Endodermal cell (in vitro differentiated cells): ENCODE data around the gene EPHA2. TPM values are rescaled to one million over a fixed set of nuclear protein-coding genes. Genes with fewer than 3 reads are reported as not detected.

Source experiments
- DNase-seq: peaks from one replicate; pipeline ENCODE4 v3.0.0-alpha.2; 2017
- H3K27ac ChIP-seq: 2 replicates; pipeline ENCODE4 v1.5.1; 2013; ENCODE audit warnings: mild to moderate bottlenecking, low read depth, low read length, moderate library complexity
- H3K27me3 ChIP-seq: 2 replicates; pipeline ENCODE4 v1.6.1; 2013; ENCODE audit warnings: mild to moderate bottlenecking, low read length, moderate library complexity; ENCODE audit not compliant: insufficient read depth, control insufficient read depth, poor library complexity, severe bottlenecking
- H3K36me3 ChIP-seq: 2 replicates; pipeline ENCODE4 v1.7.0; 2013; ENCODE audit warnings: mild to moderate bottlenecking, low read length, moderate library complexity; ENCODE audit not compliant: control insufficient read depth, insufficient read depth
- H3K4me1 ChIP-seq: one replicate; pipeline ENCODE4 v1.7.0; 2013; ENCODE audit warnings: low read length; ENCODE audit not compliant: control insufficient read depth, insufficient read depth
- H3K4me3 ChIP-seq: 2 replicates; pipeline ENCODE4 v1.5.1; 2013; ENCODE audit warnings: mild to moderate bottlenecking, low read length, moderate library complexity
- H3K9ac ChIP-seq: 2 replicates; pipeline ENCODE4 v1.6.1; 2013; ENCODE audit warnings: mild to moderate bottlenecking, low read length, moderate library complexity; ENCODE audit not compliant: poor library complexity, severe bottlenecking; ENCODE audit errors: extremely low read depth
- H3K9me3 ChIP-seq: 2 replicates; pipeline ENCODE4 v1.6.1; 2013; ENCODE audit warnings: mild to moderate bottlenecking, low read length, moderate library complexity; ENCODE audit not compliant: control insufficient read depth
- H3K27ac Mint-ChIP-seq: 2 replicates; pipeline ENCODE4 v1.8.0; 2020; ENCODE audit warnings: mixed read lengths
- H3K27me3 Mint-ChIP-seq: 2 replicates; pipeline ENCODE4 v1.8.0; 2021; ENCODE audit warnings: mild to moderate bottlenecking, mixed read lengths; ENCODE audit not compliant: insufficient read depth
- H3K36me3 Mint-ChIP-seq: 2 replicates; pipeline ENCODE4 v1.8.0; 2020; ENCODE audit warnings: low read depth, mixed read lengths
- H3K4me1 Mint-ChIP-seq: 2 replicates; pipeline ENCODE4 v1.8.0; 2020; ENCODE audit warnings: mixed read lengths
- H3K4me3 Mint-ChIP-seq: 2 replicates; pipeline ENCODE4 v1.8.0; 2020; ENCODE audit warnings: mild to moderate bottlenecking, moderate library complexity, mixed read lengths
- H3K9me3 Mint-ChIP-seq: 2 replicates; pipeline ENCODE4 v1.8.0; 2020; ENCODE audit warnings: mild to moderate bottlenecking, mixed read lengths
- WGBS, 2 experiments: methylation state at CpG; one replicate each; pipeline versions ENCODE4 v1.1.5 to v1.1.7; 2013; ENCODE audit warnings: missing lambda C conversion rate in 2 of 2, mixed read lengths in 1 of 2; ENCODE audit not compliant: insufficient coverage in 1 of 2, insufficient read length in 1 of 2; 5-methylcytosine and 5-hydroxymethylcytosine counted together
- total RNA-seq, 2 donors: library from RNA; stranded (reverse); fragmentation: NEBNext Ultra II Directional in 1 of 2; extraction: Animal tissue kit (Norgen Biotek cat#: 25700) in 1 of 2; gene quantifications; 2 replicates in 1 of 2; 3 replicates in 1 of 2; pipeline ENCODE4 v1.2.1, GENCODE V29; 2021
- TF ChIP-seq, protein P1 (sequence below): fragments of 200-600 bp; sonication (generic); conservative IDR thresholded peaks from 2 replicates; pipeline ENCODE4 v1.5.0; 2021; ENCODE audit warnings: antibody characterized with exemption, mild to moderate bottlenecking

The EPHA2 gene
- total RNA-seq, 2 donors from 2014 or later: 56.5 to 64.3 TPM

DNA sequence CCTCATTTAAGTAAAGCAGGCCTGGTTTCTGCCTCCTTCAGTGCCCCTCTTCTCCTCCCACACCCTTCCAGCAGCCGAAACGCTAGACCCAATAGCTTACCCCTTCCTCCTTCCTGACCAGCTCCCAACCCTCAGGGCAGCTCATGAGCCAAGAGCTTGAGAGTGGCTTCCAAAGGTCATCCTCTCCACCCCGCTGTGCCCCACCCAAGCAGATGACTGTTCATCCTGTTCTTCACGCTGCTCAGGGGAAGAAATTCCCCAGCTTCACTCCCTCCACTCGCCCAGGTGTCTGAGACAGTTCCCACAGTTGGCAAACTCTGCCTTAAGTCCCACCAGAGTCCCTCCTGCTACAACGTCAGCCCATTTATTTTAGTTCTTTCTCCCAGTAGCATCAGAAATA is 33.1 kb upstream of the EPHA2 start:
- H3K9me3 ChIP-seq: no peaks in the 10 kb centered on the region
- 86% methylated on average over 6 of the region's 6 CpGs for WGBS, 2 experiments
- peaks cover 3% of the 10 kb centered on the region for H3K27me3 Mint-ChIP-seq
- H3K27ac Mint-ChIP-seq: no peak overlapping the region
- no peak overlapping the region for H3K27ac ChIP-seq
- no peaks in the 10 kb centered on the region for H3K36me3 ChIP-seq
- H3K36me3 Mint-ChIP-seq: no peaks in the 10 kb centered on the region
- no peaks in the 10 kb centered on the region for H3K9me3 Mint-ChIP-seq
- TF ChIP-seq, protein P1, sequence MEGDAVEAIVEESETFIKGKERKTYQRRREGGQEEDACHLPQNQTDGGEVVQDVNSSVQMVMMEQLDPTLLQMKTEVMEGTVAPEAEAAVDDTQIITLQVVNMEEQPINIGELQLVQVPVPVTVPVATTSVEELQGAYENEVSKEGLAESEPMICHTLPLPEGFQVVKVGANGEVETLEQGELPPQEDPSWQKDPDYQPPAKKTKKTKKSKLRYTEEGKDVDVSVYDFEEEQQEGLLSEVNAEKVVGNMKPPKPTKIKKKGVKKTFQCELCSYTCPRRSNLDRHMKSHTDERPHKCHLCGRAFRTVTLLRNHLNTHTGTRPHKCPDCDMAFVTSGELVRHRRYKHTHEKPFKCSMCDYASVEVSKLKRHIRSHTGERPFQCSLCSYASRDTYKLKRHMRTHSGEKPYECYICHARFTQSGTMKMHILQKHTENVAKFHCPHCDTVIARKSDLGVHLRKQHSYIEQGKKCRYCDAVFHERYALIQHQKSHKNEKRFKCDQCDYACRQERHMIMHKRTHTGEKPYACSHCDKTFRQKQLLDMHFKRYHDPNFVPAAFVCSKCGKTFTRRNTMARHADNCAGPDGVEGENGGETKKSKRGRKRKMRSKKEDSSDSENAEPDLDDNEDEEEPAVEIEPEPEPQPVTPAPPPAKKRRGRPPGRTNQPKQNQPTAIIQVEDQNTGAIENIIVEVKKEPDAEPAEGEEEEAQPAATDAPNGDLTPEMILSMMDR: no peak
- no peak overlapping the region for H3K9ac ChIP-seq
- DNase-seq: no peak
- no peak overlapping the region for H3K4me3 ChIP-seq
- H3K4me3 Mint-ChIP-seq: no peak overlapping the region
- H3K27me3 ChIP-seq: no peaks in the 10 kb centered on the region
- no peaks in the 10 kb centered on the region for H3K4me1 ChIP-seq
- no peaks in the 10 kb centered on the region for H3K4me1 Mint-ChIP-seq

DNA sequence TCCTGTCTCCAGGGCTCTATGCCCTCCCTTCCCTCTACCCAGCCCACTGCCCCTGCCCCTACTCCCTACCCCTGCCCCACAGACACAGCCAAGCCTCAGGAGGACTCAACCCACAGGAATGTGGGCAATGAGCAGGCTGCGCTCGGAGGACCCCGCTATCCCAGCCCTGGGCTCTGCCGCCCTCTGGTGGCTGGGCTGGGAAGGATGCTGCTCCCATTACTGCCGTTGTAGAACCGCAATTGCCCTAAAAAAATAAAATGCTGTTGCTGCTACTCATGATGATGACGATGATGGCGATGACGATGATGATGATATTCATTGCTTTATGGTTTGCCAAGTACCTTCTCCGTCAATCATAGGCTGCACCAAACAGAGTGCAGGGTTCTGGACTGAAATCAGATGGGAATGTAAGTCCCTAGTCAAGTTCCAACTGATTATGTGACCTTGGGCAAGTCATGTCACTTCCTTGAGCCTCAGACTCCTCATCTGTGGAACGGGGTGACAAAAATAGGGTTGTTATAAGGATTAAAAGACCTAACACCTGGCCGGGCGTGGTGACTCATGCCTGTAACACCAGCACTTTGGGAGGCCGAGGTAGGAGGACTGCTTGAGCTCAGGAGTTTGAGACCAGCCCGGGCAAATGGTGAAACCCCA is 32.0 kb upstream of the EPHA2 start:
- 12 to 32% methylated on average over 8 to 15 of the region's 15 CpGs for WGBS, 2 experiments
- Histone ChIP-seq H3K4me1 (no peaks in the 10 kb centered on the region), H3K9me3 (no peaks in the 10 kb centered on the region), H3K4me3 (no peak overlapping the region), H3K9ac (no peak overlapping the region), H3K27me3 (no peaks in the 10 kb centered on the region), H3K27ac (no peak overlapping the region), H3K36me3 (no peaks in the 10 kb centered on the region)
- peaks cover 3% of the 10 kb centered on the region for H3K27me3 Mint-ChIP-seq
- no peaks in the 10 kb centered on the region for H3K4me1 Mint-ChIP-seq
- H3K27ac Mint-ChIP-seq: no peak overlapping the region
- H3K36me3 Mint-ChIP-seq: no peaks in the 10 kb centered on the region
- TF ChIP-seq, protein P1: peak; percentile 98
- peak; percentile 93 for DNase-seq
- H3K9me3 Mint-ChIP-seq: no peaks in the 10 kb centered on the region
- no peak overlapping the region for H3K4me3 Mint-ChIP-seq

DNA sequence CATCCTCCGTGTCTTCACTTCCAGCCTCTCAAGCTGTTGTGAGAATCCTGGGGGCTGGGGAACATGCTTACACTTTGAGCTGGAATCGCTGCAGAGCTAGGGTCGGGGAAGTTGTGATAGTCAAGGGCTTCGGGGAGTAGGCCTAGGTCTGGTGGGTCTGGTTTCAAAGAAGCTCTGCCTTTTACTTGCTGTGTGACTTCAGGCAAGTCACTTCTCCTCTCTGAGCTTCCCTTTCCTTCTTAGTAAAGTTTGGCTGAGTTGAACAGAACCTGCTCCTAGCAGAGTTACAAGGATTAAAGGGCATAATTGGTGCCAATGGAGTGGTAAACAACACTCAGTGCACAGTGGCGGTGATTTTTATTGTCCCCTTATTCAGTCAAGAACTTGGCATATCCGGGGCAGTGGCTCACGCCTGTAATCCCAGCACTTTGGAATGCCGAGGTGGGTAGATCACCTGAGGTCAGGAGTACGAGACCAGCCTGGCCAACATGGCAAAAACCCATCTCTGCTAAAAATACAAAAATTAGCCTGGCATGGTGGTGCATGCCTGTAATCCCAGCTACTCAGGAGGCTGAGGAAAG is 30.9 kb upstream of the EPHA2 start:
- no peak overlapping the region for H3K27ac ChIP-seq

More for the DNA sequence above, 30.9 kb upstream of the EPHA2 start:
- no peaks in the 10 kb centered on the region for H3K9me3 Mint-ChIP-seq
- H3K4me3 Mint-ChIP-seq: no peak overlapping the region
- H3K4me3 ChIP-seq: no peak overlapping the region
- H3K9ac ChIP-seq: no peak overlapping the region
- H3K27me3 Mint-ChIP-seq: peaks cover 3% of the 10 kb centered on the region
- TF ChIP-seq, protein P1: no peak
- H3K27me3 ChIP-seq: no peaks in the 10 kb centered on the region
- DNase-seq: no peak
- no peaks in the 10 kb centered on the region for H3K36me3 ChIP-seq
- H3K4me1 Mint-ChIP-seq: peaks cover 5% of the 10 kb centered on the region
- H3K9me3 ChIP-seq: no peaks in the 10 kb centered on the region
- H3K27ac Mint-ChIP-seq: peak overlapping the region; percentile 26
- 92 to 93% methylated on average over 6 to 9 of the region's 9 CpGs for WGBS, 2 experiments
- H3K4me1 ChIP-seq: peaks cover under 1% of the 10 kb centered on the region
- H3K36me3 Mint-ChIP-seq: no peaks in the 10 kb centered on the region
